Thoracic aorta (tissue), 2 donors: ENCODE results near the gene HELZ. TPM values are rescaled to one million over a fixed set of nuclear protein-coding genes. Genes with fewer than 3 reads are reported as not detected.

Experiments used
- ATAC-seq: fragments of 150-250 bp; one replicate; pipeline ENCODE4 v1.8.0; 2017; ENCODE audit warnings: low read depth; ENCODE audit not compliant: insufficient number of reproducible peaks, low FRiP score
- DNase-seq: peaks from one replicate; pipeline ENCODE4 v3.0.0-alpha.2; 2020; ENCODE audit warnings: low spot score
- H3K27ac ChIP-seq, 2 donors: fragments of 200-600 bp; sonication (generic); 1 replicate in 1 of 2; 2 replicates in 1 of 2; pipeline ENCODE4 v1.5.1; 2016; ENCODE audit warnings: mild to moderate bottlenecking in 2 of 2, moderate library complexity in 2 of 2
- H3K27me3 ChIP-seq: fragments of 200-600 bp; sonication (generic); replicated peaks from 2 replicates; pipeline ENCODE4 v1.6.0; 2016; ENCODE audit warnings: mild to moderate bottlenecking; ENCODE audit not compliant: insufficient read depth
- H3K36me3 ChIP-seq: fragments of 200-600 bp; sonication (generic); one replicate; pipeline ENCODE4 v1.5.1; 2016
- H3K4me1 ChIP-seq, 2 donors: fragments of 200-600 bp; sonication (generic); 1 replicate in 1 of 2; 2 replicates in 1 of 2; pipeline versions ENCODE4 v1.5.1 to v1.6.0; 2016; ENCODE audit warnings: low read depth in 2 of 2, mild to moderate bottlenecking in 1 of 2; ENCODE audit not compliant: control insufficient read depth in 1 of 2
- H3K4me3 ChIP-seq: fragments of 200-600 bp; sonication (generic); 2 replicates; pipeline ENCODE4 v1.5.1; 2016; ENCODE audit warnings: mild to moderate bottlenecking
- H3K9me3 ChIP-seq: fragments of 200-600 bp; sonication (generic); 2 replicates; pipeline ENCODE4 v1.5.1; 2016
- CTCF ChIP-seq: fragments of 200-600 bp; sonication (generic); IDR thresholded peaks from one replicate; pipeline ENCODE4 v1.5.1; 2019; ENCODE audit warnings: antibody characterized with exemption
- total RNA-seq, 2 donors: library from RNA; depleted of rRNA; stranded (reverse); fragments of >200 nt; gene quantifications; one replicate each; pipeline versions ENCODE4 v1.1.0 to v1.2.3, GENCODE V29; 2016

The HELZ gene
- total RNA-seq, 2 donors from 2014 or later, result 47.8 to 58.4 TPM

- H3K27ac ChIP-seq, result no peak overlapping the region
- no peaks in the 10 kb centered on the region for H3K36me3 ChIP-seq
- H3K27me3 ChIP-seq, result no peaks in the 10 kb centered on the region
- no peaks in the 10 kb centered on the region for H3K4me1 ChIP-seq
- no peak for TF ChIP-seq CTCF
- H3K9me3 ChIP-seq, result peaks cover 13% of the 10 kb centered on the region
- DNase-seq (no peak), ATAC-seq (no peak)
- H3K4me3 ChIP-seq, result no peak overlapping the region
Measured at GRCh38 chr17:67049025-67049739, 195.8 kb downstream of the HELZ start.

DNA sequence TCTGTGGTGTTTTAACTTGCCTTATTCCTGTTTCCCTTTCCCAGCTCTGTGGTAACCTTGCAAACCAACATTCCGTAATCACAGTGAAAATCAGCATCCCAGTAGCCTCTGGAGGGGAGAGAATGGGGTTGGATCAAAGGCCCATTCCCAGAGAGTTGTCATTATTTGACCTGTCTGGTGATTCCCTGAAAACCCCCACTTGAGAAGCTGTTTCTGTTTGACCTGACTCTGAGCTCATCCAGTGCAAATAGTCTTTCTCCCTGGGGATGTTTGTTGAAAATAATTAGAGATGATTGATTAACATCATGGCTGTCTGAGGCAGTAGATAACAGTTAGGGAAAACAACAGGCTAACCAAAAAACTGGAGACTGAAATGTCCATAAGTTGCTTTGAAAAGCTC, 197.6 kb downstream of the HELZ start:
- no peak for ATAC-seq
- DNase-seq, result no peak
- no peaks in the 10 kb centered on the region for H3K27me3 ChIP-seq

DNA sequence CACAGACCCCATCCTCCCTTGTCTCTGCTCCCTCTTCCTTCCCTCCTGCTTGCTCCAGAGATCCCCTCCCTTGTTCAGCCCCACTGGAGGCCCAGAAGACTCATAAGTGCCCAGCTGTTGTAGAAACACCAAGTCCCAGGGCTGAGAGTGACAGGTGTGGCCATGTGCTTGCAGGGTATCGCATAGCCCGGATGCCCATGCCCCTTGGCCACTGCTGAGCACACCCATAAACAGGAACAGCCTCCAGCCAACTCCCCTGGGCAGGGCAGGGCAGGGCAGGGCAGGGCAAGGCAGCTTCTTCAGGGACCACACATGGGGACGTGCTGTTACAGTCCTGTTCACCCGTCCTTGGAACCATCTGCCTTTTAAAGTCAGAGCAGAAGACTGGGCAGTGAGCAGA, 198.6 kb downstream of the HELZ start:
- H3K9me3 ChIP-seq, result peaks cover 13% of the 10 kb centered on the region
- no peak for TF ChIP-seq CTCF
- H3K4me3 ChIP-seq, result no peak overlapping the region
- H3K27me3 ChIP-seq, result no peaks in the 10 kb centered on the region
- no peaks in the 10 kb centered on the region for H3K36me3 ChIP-seq
- no peak for ATAC-seq
- DNase-seq, result no peak
- no peaks in the 10 kb centered on the region for H3K4me1 ChIP-seq
- no peak overlapping the region for H3K27ac ChIP-seq

More for the DNA sequence above, 197.6 kb downstream of the HELZ start:
- no peak overlapping the region for H3K4me3 ChIP-seq
- no peak for TF ChIP-seq CTCF
- no peaks in the 10 kb centered on the region for H3K36me3 ChIP-seq
- no peak overlapping the region for H3K27ac ChIP-seq
- peaks cover 13% of the 10 kb centered on the region for H3K9me3 ChIP-seq
- no peaks in the 10 kb centered on the region for H3K4me1 ChIP-seq

- ATAC-seq, result no peak
- no peaks in the 10 kb centered on the region for H3K27me3 ChIP-seq
- DNase-seq, result no peak
- no peak for TF ChIP-seq CTCF
- H3K9me3 ChIP-seq, result peaks cover 13% of the 10 kb centered on the region
- H3K4me1 ChIP-seq, result no peaks in the 10 kb centered on the region
- H3K27ac ChIP-seq, result no peak overlapping the region
- H3K4me3 ChIP-seq, result no peak overlapping the region
- H3K36me3 ChIP-seq, result no peaks in the 10 kb centered on the region
Measured at GRCh38 chr17:67044940-67045339, 200.1 kb downstream of the HELZ start.

DNA sequence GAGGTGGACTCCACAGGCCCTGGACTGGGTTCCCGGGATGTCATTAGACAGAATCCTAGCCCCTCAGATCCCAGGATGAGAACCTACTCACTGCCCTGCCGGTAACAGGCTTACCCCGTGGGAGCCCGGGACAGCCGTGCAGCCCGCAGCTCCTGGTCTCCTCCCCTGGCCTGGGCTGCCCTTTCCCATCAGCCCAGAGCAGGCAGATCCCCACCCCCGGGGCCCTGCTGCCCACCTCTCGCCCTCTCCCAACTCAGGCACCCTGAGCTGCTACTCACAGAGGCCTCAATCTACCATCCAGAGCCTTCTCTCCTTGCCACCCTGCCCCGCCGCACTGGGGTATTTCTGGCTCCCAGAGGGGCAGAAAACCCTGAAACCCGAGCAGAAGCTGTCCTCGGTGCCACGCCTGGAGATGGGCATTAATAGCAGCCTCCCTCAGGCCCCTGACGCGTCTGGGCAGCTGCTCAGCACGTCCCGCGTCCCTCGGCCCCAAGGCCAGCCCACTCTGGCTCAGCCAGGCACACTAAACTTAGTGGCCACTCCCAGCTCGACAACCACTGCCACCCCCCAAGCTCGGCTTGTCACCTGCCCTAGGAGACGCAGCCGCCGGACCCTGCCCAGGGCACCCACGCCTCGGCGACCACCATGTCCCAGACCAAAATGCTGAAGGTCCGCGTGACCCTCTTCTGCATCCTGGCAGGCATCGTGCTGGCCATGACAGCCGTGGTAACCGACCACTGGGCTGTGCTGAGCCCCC, 200.8 kb downstream of the HELZ start, which contains the start of gene CACNG1:
TSS of gene CACNG1 (plus strand) at position 539 of the 757 bp plus-strand sequence. CDS start at position 646, 107 bp downstream.
- H3K4me3 ChIP-seq, result no peak within 1 kb of the TSS
- no peaks in the 10 kb centered on the region for H3K4me1 ChIP-seq
- no peak for ATAC-seq
- H3K36me3 ChIP-seq, result no peaks in the 10 kb centered on the region
- DNase-seq, result no peak
- no peak for TF ChIP-seq CTCF
- H3K27ac ChIP-seq, result no peak within 1 kb of the TSS
- peaks cover 11% of the 10 kb centered on the region for H3K9me3 ChIP-seq
- H3K27me3 ChIP-seq, result no peaks in the 10 kb centered on the region
